Subcutaneous abdominal adipose tissue (tissue), 5 donors: Measurements from ENCODE around the gene OTUD4.
A peak's percentile ranks its signal among the peaks of the same experiment; 100 is the strongest.
"Not testable (repeated sequence)": the region's sequence is repeated elsewhere in the genome, so short reads cannot be mapped to it uniquely, and the experiment has no call there.

Source experiments
- H3K27ac ChIP-seq: one replicate; pipeline ENCODE4 v1.7.0; 2013; ENCODE audit warnings: low read depth, mild to moderate bottlenecking, inconsistent platforms, low read length, moderate library complexity
- H3K27me3 ChIP-seq, 5 donors: one replicate each; pipeline ENCODE4 v1.7.0; 2013; ENCODE audit warnings: low read length in 5 of 5, inconsistent platforms in 1 of 5; ENCODE audit not compliant: control insufficient read depth in 5 of 5, insufficient read depth in 4 of 5
- H3K36me3 ChIP-seq, 5 donors: one replicate each; pipeline ENCODE4 v1.7.0; 2013; ENCODE audit warnings: low read length in 5 of 5; ENCODE audit not compliant: control insufficient read depth in 5 of 5, insufficient read depth in 5 of 5
- H3K4me1 ChIP-seq, 5 donors: one replicate each; pipeline ENCODE4 v1.7.0; 2013; ENCODE audit warnings: low read length in 5 of 5, mild to moderate bottlenecking in 3 of 5, moderate library complexity in 1 of 5; ENCODE audit not compliant: control insufficient read depth in 5 of 5, insufficient read depth in 5 of 5
- H3K4me3 ChIP-seq, 5 donors: one replicate each; pipeline ENCODE4 v1.7.0; 2013; ENCODE audit warnings: low read length in 5 of 5, low read depth in 1 of 5
- H3K9ac ChIP-seq, 5 donors: one replicate each; pipeline ENCODE4 v1.7.0; 2013; ENCODE audit warnings: low read length in 5 of 5, mild to moderate bottlenecking in 4 of 5, moderate library complexity in 3 of 5
- H3K9me3 ChIP-seq, 5 donors: one replicate each; pipeline ENCODE4 v1.7.0; 2013; ENCODE audit warnings: low read length in 5 of 5; ENCODE audit not compliant: control insufficient read depth in 5 of 5
- donor health status: healthy.
- donor health status: healthy.
- donor health status: healthy.
- donor health status: healthy.
- donor health status: healthy.

OTUD4 gene

DNA sequence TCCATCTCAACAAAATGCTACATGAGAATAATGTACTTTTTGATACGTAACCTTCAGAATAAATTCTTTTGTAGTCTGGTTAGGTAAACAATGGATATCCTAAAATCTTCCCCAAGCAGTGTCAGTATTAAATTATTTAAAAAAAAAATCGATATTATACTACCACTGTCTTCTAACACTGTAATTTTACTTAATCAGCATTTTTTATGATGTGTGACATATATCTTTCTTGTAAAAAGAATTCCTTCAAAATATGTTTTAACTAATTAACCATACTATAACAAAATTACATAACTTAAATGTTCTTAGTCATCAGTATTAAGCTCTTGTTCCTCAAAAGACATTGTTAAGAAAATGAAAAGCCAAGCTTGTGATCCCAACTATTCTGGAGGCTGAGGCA lies 12.5 kb downstream of the OTUD4 start:
- H3K27ac ChIP-seq: no peak overlapping the region
- H3K4me1 ChIP-seq: no peaks in the 10 kb centered on the region
- no peaks in the 10 kb centered on the region for H3K27me3 ChIP-seq
- H3K36me3 ChIP-seq: peaks cover 15 to 23% (median 21%) of the 10 kb centered on the region in 5 donors
- H3K9me3 ChIP-seq: no peaks in the 10 kb centered on the region
- H3K4me3 ChIP-seq: no peak overlapping the region
- no peak overlapping the region for H3K9ac ChIP-seq

DNA sequence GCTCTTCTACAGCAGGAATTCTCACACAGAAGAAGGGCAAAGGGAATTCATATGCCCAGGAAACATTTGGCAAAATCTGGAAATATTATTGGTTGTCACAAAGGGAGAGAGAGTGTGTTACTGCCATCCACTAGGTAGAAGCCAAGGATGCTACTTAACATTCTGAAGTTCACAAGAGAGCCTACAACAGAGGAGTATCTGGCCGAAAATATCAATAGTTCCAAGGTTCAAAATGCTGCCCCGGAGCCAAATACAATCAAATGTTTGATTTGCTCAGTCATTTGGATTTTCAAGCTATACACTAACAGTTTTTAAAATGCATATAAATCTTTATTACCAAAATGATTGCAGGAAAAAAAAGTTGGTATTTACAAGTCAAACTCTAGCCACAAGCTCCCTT lies 18.8 kb downstream of the OTUD4 start:
- H3K9me3 ChIP-seq: no peaks in the 10 kb centered on the region
- H3K36me3 ChIP-seq: peaks cover 21 to 41% (median 30%) of the 10 kb centered on the region in 5 donors
- no peak overlapping the region for H3K4me3 ChIP-seq
- H3K27ac ChIP-seq: no peak overlapping the region
- H3K4me1 ChIP-seq: peaks cover 0 to 9% (median 4%) of the 10 kb centered on the region in 5 donors
- no peaks in the 10 kb centered on the region for H3K27me3 ChIP-seq
- peak overlapping the region in 1 of 5 donors; percentile 32 for H3K9ac ChIP-seq

DNA sequence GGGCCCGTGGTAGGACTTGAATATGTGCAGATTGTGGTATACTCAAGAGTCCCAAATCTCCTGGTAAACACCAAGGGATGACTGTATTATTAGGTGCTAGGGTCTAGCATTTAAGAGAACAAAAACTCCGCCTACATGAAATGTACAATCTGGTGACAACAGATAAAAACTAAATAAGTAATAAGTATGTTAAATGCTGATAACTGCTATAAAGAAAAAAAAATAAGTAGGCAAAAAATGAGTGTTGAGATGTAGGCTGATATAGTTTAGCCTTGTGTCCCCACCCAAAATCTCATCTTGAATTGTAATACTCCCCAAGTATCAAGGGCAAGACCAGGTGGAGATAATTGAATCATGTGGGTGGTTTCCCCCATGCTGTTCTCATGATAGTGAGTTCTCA lies 23.4 kb downstream of the OTUD4 start:
- no peak overlapping the region for H3K4me3 ChIP-seq
- no peak overlapping the region for H3K9ac ChIP-seq
- peaks cover 0 to 9% (median 5%) of the 10 kb centered on the region in 5 donors for H3K4me1 ChIP-seq
- peaks cover 25 to 48% (median 44%) of the 10 kb centered on the region in 5 donors for H3K36me3 ChIP-seq
- H3K27ac ChIP-seq: no peak overlapping the region
- H3K27me3 ChIP-seq: no peaks in the 10 kb centered on the region
- H3K9me3 ChIP-seq: no peaks in the 10 kb centered on the region

DNA sequence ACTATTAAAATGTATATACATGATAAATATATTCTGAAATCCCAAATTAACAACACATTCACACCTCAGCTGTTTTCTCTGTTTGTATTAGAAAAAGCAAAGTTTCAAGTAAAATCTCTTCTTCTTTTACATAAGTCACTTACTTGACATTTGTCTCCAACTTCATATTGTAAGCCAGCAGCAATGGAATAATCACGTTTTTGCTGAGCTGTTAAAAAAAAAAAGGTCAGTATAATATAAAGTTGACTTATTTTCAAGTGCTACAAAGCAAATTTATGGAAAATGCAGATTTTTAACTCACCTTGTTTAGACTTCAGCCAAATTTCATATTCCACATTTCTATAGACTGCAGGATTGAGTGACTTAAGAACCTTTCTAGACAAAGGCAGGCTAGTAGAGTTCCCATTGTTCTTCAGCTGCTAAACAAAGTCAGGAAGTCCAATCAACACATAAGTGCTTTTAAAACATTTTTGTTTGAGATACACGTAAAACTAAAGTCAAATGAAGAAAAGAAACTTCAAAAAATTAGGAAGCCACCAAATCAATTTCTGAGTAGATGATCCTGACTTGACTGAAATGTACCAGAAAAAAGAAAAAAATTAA lies 25.0 kb downstream of the OTUD4 start:
- no peaks in the 10 kb centered on the region for H3K9me3 ChIP-seq
- peaks cover 24 to 49% (median 45%) of the 10 kb centered on the region in 5 donors for H3K36me3 ChIP-seq
- no peaks in the 10 kb centered on the region for H3K27me3 ChIP-seq
- H3K27ac ChIP-seq: no peak overlapping the region
- no peak overlapping the region for H3K9ac ChIP-seq
- peaks cover 0 to 5% (median 0%) of the 10 kb centered on the region in 5 donors for H3K4me1 ChIP-seq
- H3K4me3 ChIP-seq: no peak overlapping the region

DNA sequence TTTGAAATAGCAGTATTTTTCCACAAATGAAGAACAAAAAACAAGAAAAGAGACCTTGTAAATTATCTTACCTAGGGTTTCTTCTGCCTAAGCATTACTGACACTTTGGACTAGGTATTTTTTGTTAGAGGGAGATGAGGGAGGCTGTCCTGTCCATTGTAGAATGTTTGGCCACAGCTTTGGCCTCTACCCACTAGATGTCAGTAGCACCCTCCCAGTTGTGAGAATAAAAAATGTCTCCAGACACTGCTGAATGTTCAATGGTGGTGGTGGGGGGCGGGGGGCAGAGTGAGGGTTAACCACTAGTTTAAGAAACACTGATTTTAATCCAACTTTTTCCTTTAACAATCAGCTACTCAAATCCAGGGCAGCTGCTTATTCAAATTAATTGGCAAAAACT lies 25.8 kb downstream of the OTUD4 start:
- H3K9ac ChIP-seq: no peak overlapping the region
- H3K9me3 ChIP-seq: no peaks in the 10 kb centered on the region
- H3K4me3 ChIP-seq: no peak overlapping the region
- peaks cover 29 to 52% (median 50%) of the 10 kb centered on the region in 5 donors for H3K36me3 ChIP-seq
- H3K4me1 ChIP-seq: peaks cover 0 to 5% (median 0%) of the 10 kb centered on the region in 5 donors
- H3K27me3 ChIP-seq: no peaks in the 10 kb centered on the region
- no peak overlapping the region for H3K27ac ChIP-seq

DNA sequence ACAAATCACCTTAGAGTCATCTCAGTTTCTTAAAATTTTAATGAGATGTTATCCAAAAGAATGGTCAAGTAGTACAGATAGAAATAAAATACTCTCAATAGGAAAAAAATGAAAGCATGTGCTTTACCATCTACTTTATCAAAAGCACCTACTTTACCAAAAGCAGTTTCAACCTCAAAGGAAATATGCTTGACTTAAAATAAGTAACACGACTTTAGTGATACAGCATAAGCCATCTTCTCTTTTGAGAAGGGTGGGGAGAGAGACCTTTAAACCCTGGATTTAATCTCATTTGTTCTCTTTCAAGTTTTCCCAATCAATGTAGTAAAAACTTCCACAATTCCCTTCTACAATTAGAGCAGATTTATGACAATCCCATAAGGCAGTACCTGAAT lies 26.5 kb downstream of the OTUD4 start:
- H3K9me3 ChIP-seq: no peaks in the 10 kb centered on the region
- peaks cover 33 to 59% (median 55%) of the 10 kb centered on the region in 5 donors for H3K36me3 ChIP-seq
- peaks cover 0 to 5% (median 0%) of the 10 kb centered on the region in 5 donors for H3K4me1 ChIP-seq
- no peaks in the 10 kb centered on the region for H3K27me3 ChIP-seq
- H3K27ac ChIP-seq: no peak overlapping the region
- no peak overlapping the region for H3K9ac ChIP-seq
- no peak overlapping the region for H3K4me3 ChIP-seq

DNA sequence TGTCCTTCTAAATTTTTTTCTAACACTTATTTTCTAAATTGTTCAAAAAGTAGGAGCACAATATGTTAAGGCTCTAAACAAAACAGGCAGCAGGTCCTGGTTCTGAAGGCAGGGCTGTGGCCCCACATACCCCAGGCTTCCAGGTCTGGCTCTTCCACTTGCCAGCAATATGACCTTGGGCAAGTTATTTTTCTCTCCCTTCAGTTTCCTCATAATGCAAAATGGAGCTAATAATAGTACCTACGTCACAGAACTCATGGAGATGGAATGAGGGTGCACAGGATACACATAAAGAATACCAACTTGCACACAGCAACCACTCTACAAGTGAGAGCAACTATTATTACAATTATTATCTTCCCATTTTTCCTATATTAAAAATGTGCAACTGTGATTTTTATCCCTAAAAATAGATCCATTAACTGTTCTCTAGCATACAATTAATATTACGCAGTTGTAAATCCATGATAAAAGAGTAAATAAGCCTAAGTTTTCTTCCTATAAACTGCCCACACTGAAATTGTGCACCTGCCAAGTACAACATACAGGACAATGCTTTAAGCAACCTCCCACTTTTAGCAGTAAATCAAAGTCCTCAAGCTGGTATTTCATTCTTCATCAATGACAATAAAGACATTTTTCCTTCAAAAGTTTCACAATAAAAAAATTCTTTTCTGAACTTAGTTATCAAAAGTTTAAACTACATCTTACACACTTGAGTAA lies 27.0 kb downstream of the OTUD4 start:
- Histone ChIP-seq H3K27me3 (no peaks in the 10 kb centered on the region), H3K9me3 (no peaks in the 10 kb centered on the region)

DNA sequence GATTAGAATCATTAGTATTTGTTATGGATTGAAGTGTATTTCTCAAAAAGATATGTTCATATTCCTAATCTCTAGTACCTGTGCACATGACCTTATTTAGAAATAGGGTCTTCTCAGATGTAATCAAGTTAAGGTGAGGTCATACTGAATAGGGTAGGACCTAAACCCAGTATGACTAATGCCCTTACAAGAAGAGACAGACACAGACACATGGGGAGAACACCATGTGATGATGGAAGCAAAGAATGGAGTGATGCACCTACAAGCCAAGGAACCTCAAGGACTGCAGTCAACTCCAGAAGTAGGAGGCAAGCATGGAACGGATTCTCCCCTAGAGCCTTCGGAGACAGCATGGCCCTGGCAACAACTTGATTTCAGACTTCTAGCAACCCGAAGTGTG lies 31.4 kb downstream of the OTUD4 start:
- Histone ChIP-seq H3K36me3 (peaks cover 54 to 78% (median 69%) of the 10 kb centered on the region in 5 donors), H3K4me1 (no peaks in the 10 kb centered on the region), H3K27me3 (no peaks in the 10 kb centered on the region), H3K9ac (no peak overlapping the region), H3K9me3 (no peaks in the 10 kb centered on the region), H3K27ac (no peak overlapping the region), H3K4me3 (no peak overlapping the region)

More for the DNA sequence above, 27.0 kb downstream of the OTUD4 start:
- no peak overlapping the region for H3K27ac ChIP-seq
- no peak overlapping the region for H3K4me3 ChIP-seq
- H3K4me1 ChIP-seq: peaks cover 0 to 5% (median 0%) of the 10 kb centered on the region in 5 donors
- H3K36me3 ChIP-seq: peaks cover 33 to 62% (median 56%) of the 10 kb centered on the region in 5 donors
- no peak overlapping the region for H3K9ac ChIP-seq

DNA sequence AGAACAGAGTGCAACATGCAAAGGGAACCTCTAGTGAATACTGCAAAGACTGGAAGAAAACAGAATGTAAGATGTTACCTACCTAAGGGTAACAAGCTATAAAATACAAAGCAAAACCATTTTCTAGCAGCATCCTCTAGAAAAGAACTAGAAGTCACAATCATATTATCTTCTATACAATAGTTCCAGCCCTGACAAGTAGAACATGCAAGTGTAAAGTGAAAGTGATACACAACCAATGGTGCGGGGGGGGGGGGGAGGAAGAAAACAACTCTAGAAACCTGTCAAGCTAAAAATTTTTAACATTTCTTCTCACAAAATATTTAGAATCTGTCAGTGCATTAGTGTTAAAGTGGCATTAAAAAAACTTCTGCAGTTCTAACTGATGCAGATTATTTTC lies 44.2 kb downstream of the OTUD4 start:
- H3K9me3 ChIP-seq, H3K27me3 ChIP-seq, H3K9ac ChIP-seq, H3K4me3 ChIP-seq, H3K27ac ChIP-seq, H3K4me1 ChIP-seq: not testable (repeated sequence)
- H3K36me3 ChIP-seq: peaks cover 30 to 43% (median 37%) of the 10 kb centered on the region in 5 donors

DNA sequence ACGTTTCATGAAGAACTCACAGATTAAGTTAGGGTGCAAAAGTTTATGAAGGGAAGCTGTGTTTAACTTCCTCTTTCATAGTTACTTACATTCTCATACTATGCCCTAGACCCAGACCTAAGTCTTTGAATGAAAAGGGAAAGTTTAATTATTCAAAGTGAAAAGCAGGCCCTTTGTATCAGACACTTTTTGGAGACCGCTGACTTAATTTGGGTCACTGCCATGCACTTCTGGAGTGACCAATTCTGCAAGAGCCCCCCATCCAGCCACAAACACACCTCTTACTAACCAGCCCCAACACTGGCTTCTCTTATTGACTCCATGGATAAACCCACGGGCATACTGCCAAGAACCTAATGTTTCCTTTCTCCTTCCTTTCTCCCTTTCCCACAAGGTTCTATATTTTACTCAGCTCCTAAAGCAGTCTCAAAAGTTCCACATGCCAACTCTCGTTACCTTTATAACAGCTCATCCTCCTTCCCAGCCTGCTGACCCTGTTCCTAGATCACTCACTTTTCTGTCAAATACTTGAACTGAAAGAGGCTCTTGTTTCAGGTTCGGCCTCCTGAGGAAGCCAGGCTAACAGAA lies 47.8 kb downstream of the OTUD4 start:
- H3K4me1 ChIP-seq: peaks cover 0 to 5% (median 4%) of the 10 kb centered on the region in 5 donors
- H3K4me3 ChIP-seq: no peak overlapping the region
- H3K9me3 ChIP-seq: no peaks in the 10 kb centered on the region
- H3K36me3 ChIP-seq: peaks cover 8 to 20% (median 14%) of the 10 kb centered on the region in 5 donors
- H3K27me3 ChIP-seq: no peaks in the 10 kb centered on the region
- H3K9ac ChIP-seq: no peak overlapping the region
- H3K27ac ChIP-seq: no peak overlapping the region
